Mesenchymal stem cell (in vitro differentiated cells and primary cell): Measurements from ENCODE around the gene KDM1B.

Experiments used
- DNase-seq: peaks from one replicate; pipeline ENCODE4 v3.0.0-alpha.2; 2013
- H2AFZ ChIP-seq: one replicate; pipeline ENCODE4 v1.6.1; 2013; ENCODE audit warnings: low read depth, mild to moderate bottlenecking, control low read depth, inconsistent platforms, low read length, moderate library complexity
- H2AK5ac ChIP-seq: 2 replicates; pipeline ENCODE4 v1.6.1; 2013; ENCODE audit warnings: low read length, moderate library complexity, mild to moderate bottlenecking, inconsistent platforms; ENCODE audit not compliant: severe bottlenecking
- H2BK120ac ChIP-seq: one replicate; pipeline ENCODE4 v1.6.1; 2013; ENCODE audit warnings: low read depth, mild to moderate bottlenecking, inconsistent platforms, low read length, moderate library complexity
- H2BK12ac ChIP-seq, 2 experiments: one replicate each; pipeline ENCODE4 v1.6.1; 2013; ENCODE audit warnings: inconsistent platforms in 2 of 2, low read length in 2 of 2, mild to moderate bottlenecking in 2 of 2, moderate library complexity in 2 of 2, control low read depth in 1 of 2
- H2BK15ac ChIP-seq: one replicate; pipeline ENCODE4 v1.6.1; 2013; ENCODE audit warnings: mild to moderate bottlenecking, low read depth, inconsistent platforms; ENCODE audit not compliant: poor library complexity, severe bottlenecking
- H2BK5ac ChIP-seq: 2 replicates; pipeline ENCODE4 v1.6.1; 2013; ENCODE audit warnings: low read depth, mild to moderate bottlenecking, low read length, control low read depth, inconsistent platforms; ENCODE audit not compliant: poor library complexity, severe bottlenecking
- H3K14ac ChIP-seq, 2 experiments: one replicate each; pipeline ENCODE4 v1.6.1; 2013; ENCODE audit warnings: inconsistent platforms in 2 of 2, low read length in 2 of 2, control low read depth in 1 of 2, mild to moderate bottlenecking in 1 of 2, moderate library complexity in 1 of 2
- H3K18ac ChIP-seq, 2 experiments: one replicate each; pipeline ENCODE4 v1.6.1; 2013; ENCODE audit warnings: inconsistent platforms in 2 of 2, low read length in 2 of 2, control low read depth in 1 of 2, low read depth in 1 of 2, mild to moderate bottlenecking in 1 of 2
- H3K23ac ChIP-seq, 2 experiments: one replicate each; pipeline ENCODE4 v1.6.1; 2013; ENCODE audit warnings: inconsistent platforms in 2 of 2, low read length in 2 of 2, mild to moderate bottlenecking in 2 of 2, moderate library complexity in 2 of 2, control low read depth in 1 of 2
- H3K27ac ChIP-seq: 2 replicates; pipeline ENCODE4 v1.5.1; 2013; ENCODE audit warnings: mild to moderate bottlenecking, moderate library complexity, low read length, control low read depth, inconsistent platforms; ENCODE audit not compliant: poor library complexity, severe bottlenecking
- H3K27me3 ChIP-seq, 2 experiments: 2 replicates each; pipeline versions ENCODE4 v1.6.1 to v1.7.0; 2013; ENCODE audit warnings: low read length in 2 of 2, mild to moderate bottlenecking in 2 of 2, moderate library complexity in 2 of 2, control low read depth in 1 of 2, inconsistent platforms in 1 of 2; ENCODE audit not compliant: control insufficient read depth in 1 of 2, insufficient read depth in 1 of 2
- H3K36me3 ChIP-seq, 2 experiments: 2 replicates each; pipeline versions ENCODE4 v1.6.1 to v1.7.0; 2013; ENCODE audit warnings: low read length in 2 of 2, control low read depth in 1 of 2, inconsistent platforms in 1 of 2, low read depth in 1 of 2, mild to moderate bottlenecking in 1 of 2; ENCODE audit not compliant: insufficient read depth in 2 of 2, control insufficient read depth in 1 of 2
- H3K4ac ChIP-seq, 2 experiments: one replicate each; pipeline ENCODE4 v1.6.1; 2013; ENCODE audit warnings: inconsistent platforms in 2 of 2, low read length in 2 of 2, mild to moderate bottlenecking in 2 of 2, moderate library complexity in 2 of 2, control low read depth in 1 of 2, low read depth in 1 of 2
- H3K4me1 ChIP-seq: 2 replicates; pipeline ENCODE4 v1.6.1; 2013; ENCODE audit warnings: low read depth, low read length, control low read depth; ENCODE audit not compliant: control insufficient read depth, insufficient read depth
- H3K4me2 ChIP-seq: 2 replicates; pipeline ENCODE4 v1.6.1; 2013; ENCODE audit warnings: low read length, mild to moderate bottlenecking, inconsistent platforms; ENCODE audit not compliant: poor library complexity, severe bottlenecking
- H3K4me3 ChIP-seq, 2 experiments: 2 replicates each; pipeline versions ENCODE4 v1.5.1 to v1.7.0; 2013; ENCODE audit warnings: low read length in 2 of 2, mild to moderate bottlenecking in 2 of 2, control low read depth in 1 of 2, low read depth in 1 of 2; ENCODE audit not compliant: insufficient read depth in 1 of 2
- H3K79me1 ChIP-seq: replicated peaks from 2 replicates; pipeline ENCODE4 v1.6.1; 2013; ENCODE audit warnings: mild to moderate bottlenecking, control low read depth, low read length, inconsistent platforms; ENCODE audit not compliant: poor library complexity, severe bottlenecking
- H3K9ac ChIP-seq: 2 replicates; pipeline ENCODE4 v1.7.0; 2013; ENCODE audit warnings: mild to moderate bottlenecking, low read length, moderate library complexity
- H3K9me3 ChIP-seq: 2 replicates; pipeline ENCODE4 v1.7.0; 2013; ENCODE audit warnings: mild to moderate bottlenecking, low read length; ENCODE audit not compliant: control insufficient read depth
- H4K8ac ChIP-seq: one replicate; pipeline ENCODE4 v1.6.1; 2013; ENCODE audit warnings: inconsistent platforms, mild to moderate bottlenecking, low read length, moderate library complexity
- H4K91ac ChIP-seq: one replicate; pipeline ENCODE4 v1.6.1; 2013; ENCODE audit warnings: mild to moderate bottlenecking, low read length, inconsistent platforms
- WGBS: methylation state at CpG from one replicate; pipeline ENCODE4 v1.1.7; 2013; ENCODE audit warnings: mixed read lengths; 5-methylcytosine and 5-hydroxymethylcytosine counted together

KDM1B gene

GRCh38 chr6:18260448-18261106 is 105.4 kb downstream of the KDM1B start:
- peak overlapping the region; percentile 69 for H3K27ac ChIP-seq
- H2AK5ac ChIP-seq = no peak overlapping the region
- peak; percentile 51 for DNase-seq
- H3K4ac ChIP-seq = no peak overlapping the region
- no peaks in the 10 kb centered on the region for H3K27me3 ChIP-seq
- no peak overlapping the region for H4K8ac ChIP-seq
- H3K14ac ChIP-seq = no peak overlapping the region
- peaks cover 8 to 22% of the 10 kb centered on the region in 2 experiments for H3K36me3 ChIP-seq
- WGBS = 82% methylated on average over 1 of the region's 4 CpGs
- peaks cover 1% of the 10 kb centered on the region for H3K79me1 ChIP-seq
- no peak overlapping the region for H2BK12ac ChIP-seq
- H2BK15ac ChIP-seq = no peak overlapping the region
- no peak overlapping the region for H3K4me3 ChIP-seq
- H3K4me2 ChIP-seq = peak overlapping the region; percentile 14
- no peak overlapping the region for H3K23ac ChIP-seq
- H2BK5ac ChIP-seq = no peak overlapping the region
- peaks cover 9% of the 10 kb centered on the region for H3K4me1 ChIP-seq
- H3K9me3 ChIP-seq = no peaks in the 10 kb centered on the region
- no peak overlapping the region for H3K18ac ChIP-seq
- H3K9ac ChIP-seq = peak overlapping the region; percentile 35
- no peak overlapping the region for H4K91ac ChIP-seq
- no peak overlapping the region for H2AFZ ChIP-seq
- H2BK120ac ChIP-seq = no peak overlapping the region

- peaks cover 8 to 10% of the 10 kb centered on the region in 2 experiments for H3K36me3 ChIP-seq
- H3K27me3 ChIP-seq = no peaks in the 10 kb centered on the region
- H3K4me1 ChIP-seq = peaks cover 9% of the 10 kb centered on the region
- H3K79me1 ChIP-seq = peaks cover 1% of the 10 kb centered on the region
- no peak overlapping the region for H3K4me2 ChIP-seq
- H2AK5ac ChIP-seq = no peak overlapping the region
- H3K18ac ChIP-seq = no peak overlapping the region
- H2BK5ac ChIP-seq = no peak overlapping the region
- no peak overlapping the region for H4K91ac ChIP-seq
- no peak overlapping the region for H3K27ac ChIP-seq
- 59% methylated on average over 6 of the region's 6 CpGs for WGBS
- no peak overlapping the region for H2AFZ ChIP-seq
- H2BK120ac ChIP-seq = no peak overlapping the region
- no peaks in the 10 kb centered on the region for H3K9me3 ChIP-seq
- peak overlapping the region; percentile 96 for H3K9ac ChIP-seq
- H3K23ac ChIP-seq = no peak overlapping the region
- peak overlapping the region; percentile 56 for H4K8ac ChIP-seq
- H2BK15ac ChIP-seq = no peak overlapping the region
- H3K14ac ChIP-seq = no peak overlapping the region
- H3K4me3 ChIP-seq = peak overlapping the region in 1 of 2 experiments; percentile 92
- H2BK12ac ChIP-seq = no peak overlapping the region
- no peak overlapping the region for H3K4ac ChIP-seq
- DNase-seq = no peak
Observed at GRCh38 chr6:18261877-18262276, 106.7 kb downstream of the KDM1B start.

GRCh38 chr6:18262702-18263417 is 107.6 kb downstream of the KDM1B start:
- no peak overlapping the region for H2BK15ac ChIP-seq
- H3K9me3 ChIP-seq = no peaks in the 10 kb centered on the region
- H3K4ac ChIP-seq = no peak overlapping the region
- H4K91ac ChIP-seq = no peak overlapping the region
- no peaks in the 10 kb centered on the region for H3K27me3 ChIP-seq
- no peak overlapping the region for H2BK5ac ChIP-seq
- H3K27ac ChIP-seq = no peak overlapping the region
- no peaks in the 10 kb centered on the region for H3K79me1 ChIP-seq
- no peak overlapping the region for H2BK12ac ChIP-seq
- peak overlapping the region in 1 of 2 experiments; percentile 92 for H3K4me3 ChIP-seq
- no peak overlapping the region for H2AFZ ChIP-seq
- H3K23ac ChIP-seq = no peak overlapping the region
- peaks cover under 1 to 4% of the 10 kb centered on the region in 2 experiments for H3K36me3 ChIP-seq
- DNase-seq = peak; percentile 39
- H3K4me1 ChIP-seq = peaks cover 9% of the 10 kb centered on the region
- H2BK120ac ChIP-seq = no peak overlapping the region
- no peak overlapping the region for H3K14ac ChIP-seq
- H3K4me2 ChIP-seq = peak overlapping the region; percentile 92
- no peak overlapping the region for H4K8ac ChIP-seq
- WGBS = 4% methylated on average over 12 of the region's 18 CpGs
- no peak overlapping the region for H2AK5ac ChIP-seq
- H3K18ac ChIP-seq = no peak overlapping the region
- H3K9ac ChIP-seq = peak overlapping the region; percentile 96
